HFFc6 (cell line): Measurements from ENCODE around the gene TRIM40. TPM values are rescaled to one million over a fixed set of nuclear protein-coding genes. Genes with fewer than 3 reads are reported as not detected.

Source experiments
- DNase-seq: peaks from one replicate; pipeline ENCODE4 v3.0.0-alpha.2; 2018
- H3K27ac Mint-ChIP-seq: 2 replicates; pipeline ENCODE4 v1.8.0; 2020; ENCODE audit warnings: mild to moderate bottlenecking, mixed read lengths
- H3K27me3 Mint-ChIP-seq: 2 replicates; pipeline ENCODE4 v1.8.0; 2021; ENCODE audit warnings: mild to moderate bottlenecking, moderate library complexity, mixed read lengths; ENCODE audit not compliant: insufficient read depth
- H3K36me3 Mint-ChIP-seq: 2 replicates; pipeline ENCODE4 v1.8.0; 2021; ENCODE audit warnings: low read depth, mixed read lengths
- H3K4me1 Mint-ChIP-seq: 2 replicates; pipeline ENCODE4 v1.8.0; 2020; ENCODE audit warnings: low read depth, mixed read lengths
- H3K4me3 Mint-ChIP-seq: 2 replicates; pipeline ENCODE4 v1.8.0; 2020; ENCODE audit warnings: mild to moderate bottlenecking, moderate library complexity, mixed read lengths
- H3K9me3 Mint-ChIP-seq: 2 replicates; pipeline ENCODE4 v1.8.0; 2020; ENCODE audit warnings: mild to moderate bottlenecking, mixed read lengths
- CTCF ChIP-seq: fragments of 200-600 bp; sonication (generic); IDR thresholded peaks from 2 replicates; pipeline ENCODE4 v1.5.0; 2021; ENCODE audit warnings: antibody characterized with exemption, mild to moderate bottlenecking
- total RNA-seq, 6 experiments: library from RNA; stranded (reverse); fragmentation: NEBNext Ultra II Directional; extraction: Animal tissue kit (Norgen Biotek cat#: 25700); gene quantifications; 2 replicates in 1 of 6; 3 replicates in 5 of 6; pipeline ENCODE4 v1.2.3, GENCODE V29; 2021

TRIM40 gene
- total RNA-seq, 6 experiments from 2014 or later: not detected

GRCh38 chr6:30195951-30196350 lies 60.0 kb downstream of the TRIM40 start:
- peaks cover 8% of the 10 kb centered on the region; the same call in 1 of the 2 replicates for H3K36me3 Mint-ChIP-seq
- H3K27ac Mint-ChIP-seq: peak overlapping the region; percentile 47; the same call in 1 of the 2 replicates
- peaks cover 16% of the 10 kb centered on the region for H3K4me1 Mint-ChIP-seq
- H3K4me3 Mint-ChIP-seq: no peak overlapping the region
- no peaks in the 10 kb centered on the region for H3K9me3 Mint-ChIP-seq
- DNase-seq: no peak
- peaks cover 2% of the 10 kb centered on the region; the same call in 1 of the 2 replicates for H3K27me3 Mint-ChIP-seq
- TF ChIP-seq CTCF: no peak

GRCh38 chr6:30196376-30196775 lies 60.4 kb downstream of the TRIM40 start:
- peaks cover 2% of the 10 kb centered on the region; the same call in 1 of the 2 replicates for H3K27me3 Mint-ChIP-seq
- 0 out of 2 replicates have a peak overlapping the region, but pooled peaks have one; percentile 47 for H3K27ac Mint-ChIP-seq
- H3K4me3 Mint-ChIP-seq: no peak overlapping the region
- no peaks in the 10 kb centered on the region for H3K9me3 Mint-ChIP-seq
- DNase-seq: no peak
- peaks cover 16% of the 10 kb centered on the region for H3K4me1 Mint-ChIP-seq
- TF ChIP-seq CTCF: no peak
- peaks cover 4% of the 10 kb centered on the region; the same call in 1 of the 2 replicates for H3K36me3 Mint-ChIP-seq

Other genes starting within 250 kb of the TRIM40 start
- gene HLA-A, start 193.6 kb upstream of the TRIM40 start, total RNA-seq: 100 to 1,000 TPM; 116 to 159 (median 149) TPM
- gene POLR1H, start 74.9 kb upstream of the TRIM40 start, total RNA-seq: 10 to 100 TPM; 18.6 to 28.3 (median 23.9) TPM
- 10 to 100 TPM; 47.1 to 61.7 (median 53.2) TPM for gene PPP1R11, start 68.9 kb upstream of the TRIM40 start, total RNA-seq
- not detected for gene RNF39, start 60.4 kb upstream of the TRIM40 start, total RNA-seq
- gene TRIM31, start 23.1 kb upstream of the TRIM40 start, total RNA-seq: not detected
- not detected for gene TRIM10, start 25.1 kb downstream of the TRIM40 start, total RNA-seq
- not detected for gene TRIM15, start 27.4 kb downstream of the TRIM40 start, total RNA-seq
- 10 to 100 TPM; 29.4 to 34.4 (median 32.2) TPM for gene TRIM26, start 77.3 kb downstream of the TRIM40 start, total RNA-seq
- gene TRIM39, start 190.8 kb downstream of the TRIM40 start, total RNA-seq: 10 to 100 TPM in 4 of 6 experiments, 1 to 10 TPM in 2; 8.7 to 12.2 (median 10.8) TPM
- gene RPP21, start 209.0 kb downstream of the TRIM40 start, total RNA-seq: 10 to 100 TPM; 32.3 to 45.9 (median 40.0) TPM